Measurements from ENCODE around the gene CUBN.

- TF ChIP-seq CTCF (IDR thresholded peaks at IDR 0.05) (no peak), POLR2A (IDR thresholded peaks at IDR 0.05) (no peak)
Observed at GRCh38 chr10:17178006-17178405, 48.4 kb upstream of the CUBN start.
